Activated CD4-positive, CD25-positive, alpha-beta regulatory T cell (primary cell): ENCODE data around the gene PDZD4.

Source experiments
- DNase-seq, 4 experiments: peaks; one replicate each; lab custom pipeline; 2025; lab: John Stamatoyannopoulos, UW

The PDZD4 gene

DNA sequence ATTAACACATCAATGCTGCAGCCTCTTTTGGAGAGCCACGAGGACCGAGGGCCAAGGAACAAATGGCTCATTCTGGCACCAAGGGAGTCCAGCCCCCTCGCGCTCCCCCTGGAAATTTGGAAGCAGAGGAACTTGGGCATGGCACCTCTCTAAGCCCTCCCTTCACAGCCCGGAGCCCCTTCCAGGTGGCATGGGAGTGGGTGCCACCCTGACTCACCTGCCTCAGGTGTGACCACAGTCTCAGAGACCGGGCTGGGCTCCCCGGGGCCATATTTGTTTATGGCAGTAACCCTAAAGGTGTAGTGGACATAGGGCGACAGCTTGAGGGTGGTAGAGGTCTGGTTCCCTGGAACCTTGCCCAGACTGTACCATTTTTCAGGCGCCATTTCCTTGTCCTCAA is 36.8 kb upstream of the PDZD4 start:
- DNase-seq, result no peak

DNA sequence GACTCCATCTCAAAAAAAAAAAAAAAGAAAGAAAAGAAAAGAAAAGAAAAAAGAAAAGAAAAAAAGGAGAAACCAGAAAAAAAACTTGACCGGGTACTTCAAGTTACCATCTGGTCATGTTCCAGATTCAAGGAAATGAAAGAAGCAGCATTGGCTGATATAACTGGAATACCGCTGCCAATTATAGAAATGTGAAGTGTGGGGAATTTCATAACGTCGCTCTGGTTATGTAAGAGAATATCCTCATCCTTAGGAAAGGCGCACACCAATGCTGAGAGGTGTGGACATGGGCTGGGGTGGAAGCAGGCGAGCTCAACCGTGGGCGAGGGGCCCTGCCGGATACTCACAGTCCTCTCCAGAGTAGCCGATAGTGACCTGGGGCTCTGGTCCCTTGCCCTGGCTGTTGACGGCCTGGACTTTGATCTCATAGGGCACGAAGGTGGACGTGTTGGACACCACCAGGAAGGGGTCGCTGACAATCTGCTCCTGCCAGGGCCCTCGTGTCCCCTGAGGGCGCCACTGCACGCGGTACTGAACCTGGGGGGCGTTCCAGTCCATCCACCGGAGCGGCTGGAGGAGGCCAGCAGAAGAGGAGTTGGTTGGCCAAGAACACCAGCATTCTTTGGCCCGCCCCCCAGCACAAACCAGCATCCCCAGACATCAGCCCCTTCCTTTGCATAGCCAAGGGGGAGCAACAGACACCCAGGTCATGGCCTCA is 36.1 kb upstream of the PDZD4 start:
- no peak for DNase-seq

GRCh38 chrX:153865685-153866084 is 35.3 kb upstream of the PDZD4 start:
- no peak for DNase-seq

- no peak for DNase-seq
These were observed 34.9 kb upstream of the PDZD4 start for GRCh38 chrX:153865321-153865580.

DNA sequence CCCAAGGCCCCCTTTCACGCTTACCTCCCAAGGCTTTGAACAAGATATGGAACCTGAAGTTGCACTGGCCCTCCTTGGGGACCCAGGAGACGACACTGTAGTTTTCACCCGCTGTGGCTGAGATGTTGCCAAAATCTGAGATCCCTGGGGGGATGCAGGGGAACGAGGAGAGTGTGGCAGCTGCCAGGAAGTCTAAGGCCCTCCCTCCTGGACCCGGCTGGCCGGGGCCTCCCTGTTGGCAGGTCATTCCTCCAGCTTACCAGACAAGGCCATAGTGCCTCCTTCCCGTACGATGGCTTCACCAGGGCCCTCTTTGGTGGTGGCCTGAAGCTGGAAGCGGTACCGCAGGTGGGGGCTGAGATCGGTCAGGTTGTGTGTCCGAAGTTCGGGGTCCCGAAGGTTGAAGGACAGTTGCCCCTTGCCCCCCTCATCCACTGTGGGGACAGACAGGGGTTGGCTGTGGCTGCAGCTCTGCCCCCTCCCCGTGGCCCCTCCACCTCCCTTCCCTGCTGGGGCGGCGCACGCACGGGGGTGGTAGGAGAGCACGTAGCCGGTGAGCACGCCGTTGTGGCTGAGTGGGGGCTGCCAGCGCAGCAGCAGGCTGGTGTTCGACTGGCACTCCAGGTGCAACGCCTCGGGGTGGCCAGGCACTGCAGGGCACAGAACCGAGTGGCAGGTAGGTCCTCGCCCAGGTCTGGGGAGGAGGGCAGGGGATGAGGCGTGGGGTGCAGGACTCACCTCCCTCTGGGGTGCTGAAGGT is 34.4 kb upstream of the PDZD4 start:
- no peak for DNase-seq

- no peak for DNase-seq
These were observed 33.8 kb upstream of the PDZD4 start for GRCh38 chrX:153864101-153864500.

GRCh38 chrX:153863251-153863991 is 33.1 kb upstream of the PDZD4 start:
- no peak for DNase-seq

DNA sequence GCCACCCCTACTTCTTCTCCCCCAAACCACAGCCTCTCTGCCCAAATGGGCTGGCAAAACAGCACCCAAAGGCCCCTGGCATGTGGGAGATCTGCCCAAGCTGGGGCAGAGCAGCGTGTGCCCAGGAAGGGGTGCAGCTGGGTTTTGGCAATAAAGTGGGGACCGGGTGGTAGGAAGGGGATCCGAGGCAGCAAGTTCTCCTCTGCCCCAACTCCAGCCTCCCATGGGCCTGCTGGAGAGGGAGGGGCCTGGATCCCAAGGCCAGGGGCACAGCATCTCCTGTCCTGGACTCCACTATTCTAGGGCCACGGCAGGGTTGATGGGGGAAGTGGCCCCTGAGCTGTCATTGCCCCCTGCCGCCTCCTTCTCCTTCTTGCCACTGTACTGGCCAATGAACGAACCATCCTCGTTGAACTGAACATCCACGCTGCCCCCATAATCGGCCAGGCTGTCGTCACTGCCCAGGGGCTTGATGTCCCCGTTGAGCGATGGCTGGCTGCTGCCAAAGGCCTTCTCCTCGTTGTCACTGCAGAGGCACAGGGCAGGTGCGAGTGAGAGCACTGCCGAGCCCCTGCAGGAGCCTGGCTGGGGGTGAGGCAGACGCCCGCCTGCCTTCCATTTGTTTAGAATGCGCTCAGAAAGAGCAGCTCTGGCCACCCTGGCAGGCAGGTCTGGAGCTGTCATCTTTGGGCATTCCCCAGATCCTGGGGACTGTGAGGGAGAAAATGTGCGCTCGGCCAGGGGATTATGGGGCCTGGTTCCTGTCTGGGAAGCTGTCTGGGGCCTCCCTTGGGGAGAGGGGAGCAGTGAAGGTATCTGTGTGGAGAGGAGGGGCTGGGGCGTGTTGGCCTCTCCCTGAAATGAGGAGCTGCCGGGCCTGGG is 32.3 kb upstream of the PDZD4 start:
- DNase-seq, result no peak

GRCh38 chrX:153861733-153862310 is 31.5 kb upstream of the PDZD4 start:
- no peak for DNase-seq

GRCh38 chrX:153861151-153861550 is 30.8 kb upstream of the PDZD4 start:
- no peak for DNase-seq

DNA sequence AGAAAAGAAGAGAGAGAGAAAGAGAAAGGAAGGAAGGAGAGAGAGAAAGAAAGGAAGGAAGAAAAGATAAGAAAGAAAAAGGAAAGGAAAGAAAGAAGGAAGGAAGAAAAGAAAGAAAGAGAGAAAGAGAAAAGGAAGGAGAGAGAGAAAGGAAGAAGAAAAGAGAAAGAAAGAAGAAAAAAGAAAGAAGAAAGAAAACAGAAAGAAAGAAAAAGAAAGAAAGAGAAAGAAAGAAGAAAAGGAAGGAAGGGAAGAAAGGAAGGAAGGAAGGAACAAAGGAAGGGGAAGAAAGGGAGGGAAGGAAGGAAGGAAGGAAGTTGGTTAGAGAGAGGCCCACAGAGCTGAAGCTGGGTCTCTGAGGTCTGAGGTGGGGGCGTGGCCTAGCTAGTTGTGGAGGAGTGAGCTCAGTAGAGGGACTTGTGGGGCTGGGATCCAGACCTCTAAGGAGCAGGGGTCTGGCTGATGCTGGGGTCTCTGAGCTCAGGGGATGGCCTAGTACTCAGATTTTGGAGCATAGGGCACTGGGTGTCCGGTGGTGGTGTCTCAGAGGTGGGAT is 27.1 kb upstream of the PDZD4 start:
- no peak for DNase-seq

DNA sequence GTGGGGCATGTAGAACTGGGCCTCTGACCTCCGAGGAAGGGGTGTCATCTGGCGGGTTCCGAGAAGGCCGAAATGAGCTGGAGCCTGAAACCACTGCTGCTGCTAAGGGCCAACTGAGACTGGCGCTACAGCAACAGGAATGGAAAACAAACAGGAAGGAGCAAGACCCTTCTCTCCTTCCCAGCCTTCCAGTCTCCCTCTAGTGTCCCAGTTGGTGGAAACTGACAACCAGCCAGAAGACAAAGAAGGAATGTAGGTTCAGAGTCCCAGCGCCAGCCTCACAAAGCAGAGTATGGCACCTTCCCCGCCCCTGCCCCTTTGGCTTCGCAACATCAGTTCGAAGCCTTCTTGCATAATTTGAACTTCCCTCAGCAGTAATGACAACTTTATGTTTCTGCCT is 24.4 kb upstream of the PDZD4 start:
- no peak for DNase-seq

DNA sequence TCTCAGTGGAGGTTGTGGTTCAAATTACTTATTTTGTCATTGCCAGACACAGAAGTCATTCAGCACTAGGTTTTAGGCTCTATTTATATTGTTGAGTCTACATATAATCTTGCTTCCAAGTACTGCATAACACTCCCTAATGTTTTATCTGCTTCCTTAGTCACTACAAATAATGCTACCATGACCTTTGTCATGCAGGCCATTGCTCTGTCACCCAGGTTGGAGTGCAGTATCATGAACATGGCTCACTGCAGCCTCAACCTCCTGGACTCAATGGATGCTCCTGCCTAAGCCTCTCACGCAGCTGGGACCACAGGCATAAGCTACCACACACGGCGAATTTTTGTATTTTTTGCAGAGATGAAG is 23.5 kb upstream of the PDZD4 start:
- DNase-seq, result no peak

DNA sequence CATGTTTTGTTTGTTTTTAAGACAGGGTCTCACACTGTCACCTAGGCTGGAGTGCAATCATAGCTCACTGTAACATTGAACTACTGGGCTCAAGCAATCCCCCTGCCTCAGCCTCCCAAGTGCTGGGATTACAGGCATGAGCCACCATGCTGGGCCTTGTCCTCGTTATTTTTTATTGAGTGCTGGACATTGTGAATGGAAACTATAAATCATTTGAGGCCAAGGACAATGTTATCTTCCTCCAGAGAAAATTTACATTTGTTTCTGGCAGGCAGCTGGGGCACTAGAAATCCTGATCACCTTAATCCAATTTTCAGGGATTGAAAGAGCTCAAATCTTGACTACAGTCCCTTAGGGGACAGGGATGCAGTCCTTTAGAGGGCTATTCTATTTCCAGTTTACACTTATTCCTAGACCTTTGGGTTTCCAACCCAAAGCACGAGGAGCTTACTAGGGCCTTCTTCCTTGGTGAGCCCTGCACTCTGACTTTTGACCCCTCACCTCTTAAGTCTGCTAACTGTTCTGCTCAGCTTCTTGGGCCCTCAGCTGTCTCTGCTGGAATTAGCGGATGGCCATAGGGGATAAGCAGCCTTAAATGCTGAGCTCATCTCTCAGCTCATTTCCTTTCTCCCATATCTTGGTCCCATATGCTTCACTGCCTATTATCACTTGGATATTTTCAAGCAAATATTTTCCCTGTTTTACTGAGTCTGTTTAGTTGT is 23.0 kb upstream of the PDZD4 start:
- DNase-seq, result no peak

- no peak for DNase-seq
These were observed 21.6 kb upstream of the PDZD4 start for GRCh38 chrX:153851981-153852380.

- DNase-seq, result no peak
These were observed 18.0 kb upstream of the PDZD4 start for GRCh38 chrX:153848325-153848724.

DNA sequence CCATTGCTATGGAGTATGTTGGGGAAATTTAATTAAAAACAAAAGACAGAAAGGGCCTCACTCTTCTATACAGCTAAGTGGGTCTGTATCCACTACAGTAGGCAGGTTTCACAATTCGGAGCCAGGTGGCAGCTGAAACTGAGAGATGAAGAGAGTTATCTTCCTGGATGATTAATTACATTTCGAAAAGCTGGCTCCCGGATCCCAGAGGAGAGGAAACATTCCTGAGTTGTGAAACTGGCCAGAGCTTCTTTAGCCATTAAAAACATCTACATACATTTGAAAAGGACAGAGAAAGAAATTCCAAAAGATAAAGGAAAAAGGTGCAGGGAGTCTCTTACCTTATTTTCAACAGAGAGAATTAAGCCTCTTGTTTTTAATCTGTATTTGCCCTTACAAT is 15.5 kb upstream of the PDZD4 start:
- no peak for DNase-seq

DNA sequence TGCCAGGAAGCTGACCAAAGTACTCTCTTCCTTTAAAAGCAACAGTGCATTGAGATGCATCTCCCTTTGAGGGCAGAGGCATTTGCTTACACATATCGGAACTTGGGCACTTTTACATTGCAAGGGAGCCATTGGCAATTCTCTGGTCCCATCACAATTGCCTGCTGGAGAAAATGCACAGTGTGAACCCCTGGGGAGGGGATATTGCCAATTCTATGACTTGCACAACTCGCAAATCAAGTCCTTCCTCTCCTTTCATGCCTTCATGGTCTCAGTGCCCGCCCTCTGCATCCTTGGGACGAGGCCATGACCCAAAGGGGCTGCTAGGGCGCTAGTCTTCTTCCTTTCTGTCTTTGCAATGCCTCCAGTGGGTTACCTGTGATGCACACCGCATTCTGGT is 14.9 kb upstream of the PDZD4 start:
- no peak for DNase-seq

DNA sequence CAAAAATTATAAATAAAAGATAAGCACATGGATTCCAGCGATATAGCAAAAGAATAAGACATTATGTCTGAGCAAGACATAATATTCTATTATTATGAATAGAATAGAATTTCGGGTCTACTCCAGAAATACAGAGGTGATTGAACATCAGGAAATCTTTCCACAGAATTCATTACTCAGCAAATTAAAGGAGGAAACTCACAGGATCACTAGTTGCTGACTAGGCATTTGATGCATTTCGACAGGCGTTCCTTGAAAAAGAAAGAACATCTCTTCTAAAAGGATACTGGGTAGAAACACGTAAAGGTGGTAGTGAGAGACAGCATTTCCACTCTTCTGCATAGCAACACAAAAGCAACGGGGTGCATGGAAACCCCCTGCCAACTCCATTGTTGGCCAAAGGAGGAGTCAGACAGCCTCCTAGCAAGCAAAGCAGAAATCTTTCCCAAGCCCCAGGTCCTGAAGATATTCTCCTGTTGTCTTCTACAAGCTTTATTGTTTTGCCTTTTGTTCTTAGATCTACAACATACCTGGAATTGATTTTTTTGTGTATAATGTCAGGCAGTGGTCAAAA is 14.3 kb upstream of the PDZD4 start:
- DNase-seq, result no peak

DNA sequence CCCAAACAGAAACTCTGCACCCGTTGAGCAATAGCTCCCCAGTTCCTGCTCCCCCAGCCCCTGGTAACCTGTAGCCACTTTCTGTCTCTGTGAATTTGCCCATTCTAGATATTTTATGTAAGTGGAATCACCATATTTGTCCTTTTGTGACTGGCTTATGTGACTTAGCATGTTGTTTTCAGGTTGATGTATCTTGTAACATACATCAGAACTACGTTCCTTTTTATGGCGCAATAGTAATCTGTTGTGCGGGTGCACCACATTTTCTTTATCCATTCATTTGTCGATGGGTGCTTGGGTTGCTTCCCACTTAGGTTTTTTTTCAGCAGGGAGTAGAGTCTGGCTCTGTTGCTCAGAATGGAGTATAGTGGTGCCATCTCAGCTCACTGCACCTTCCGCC is 6.6 kb upstream of the PDZD4 start:
- DNase-seq, result no peak

- DNase-seq, result no peak
These were observed 2.4 kb upstream of the PDZD4 start for GRCh38 chrX:153832728-153833127.
